ENCODE data around the gene MAGI2.

The MAGI2 gene

DNA sequence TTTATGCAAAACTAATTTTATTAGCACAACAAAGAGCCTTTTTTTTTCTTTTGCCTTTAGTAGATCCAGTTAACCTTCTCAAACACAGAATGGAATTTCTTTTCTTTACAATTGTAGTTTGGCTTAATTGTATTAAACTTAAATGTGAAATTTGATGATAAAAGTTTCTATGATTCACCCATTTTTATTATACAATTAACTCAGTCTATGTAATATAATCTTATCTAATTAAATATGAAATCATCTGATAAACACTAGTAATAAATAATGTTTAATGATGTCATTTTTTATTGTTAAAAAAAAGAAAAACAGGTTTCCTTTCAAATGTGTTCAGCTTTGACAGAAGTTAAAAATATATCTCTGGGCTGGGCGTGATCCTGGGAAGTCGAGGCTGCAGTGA, 1095.8 kb downstream of the MAGI2 start:
- no peak for TF ChIP-seq CTCF (IDR thresholded peaks at IDR 0.05; ENCODE audit: low read depth, low read length)
- no peak overlapping the region for H3K4me3 ChIP-seq (ENCODE audit: low read depth, low read length)

DNA sequence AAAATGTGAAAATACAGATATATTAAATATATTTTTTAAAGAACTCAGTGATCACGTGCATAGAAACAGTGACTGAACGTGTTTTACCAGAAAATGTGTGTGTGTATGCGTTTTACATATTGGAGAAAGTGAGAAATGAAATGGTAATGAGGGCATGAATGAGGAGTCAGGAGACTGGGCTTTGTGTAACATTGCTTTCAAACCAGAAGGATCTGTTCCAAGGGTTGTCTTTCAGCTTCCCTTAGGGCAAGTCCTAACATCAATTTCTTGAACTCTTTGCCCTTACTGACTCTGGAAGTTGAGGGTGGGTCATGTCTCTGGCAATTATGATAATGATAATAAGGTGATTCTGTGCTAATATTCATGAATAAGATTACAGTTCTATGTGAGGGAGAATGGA, 1097.6 kb downstream of the MAGI2 start:
- TF ChIP-seq CTCF (IDR thresholded peaks at IDR 0.05; ENCODE audit: low read depth, low read length): no peak

GRCh38 chr7:78350926-78351325, 1102.5 kb downstream of the MAGI2 start:
- H3K4me3 ChIP-seq (ENCODE audit: low read depth, low read length): no peak overlapping the region
- TF ChIP-seq CTCF (IDR thresholded peaks at IDR 0.05; ENCODE audit: low read depth, low read length): no peak

More for the DNA sequence above, 1097.6 kb downstream of the MAGI2 start:
- H3K4me3 ChIP-seq (ENCODE audit: low read depth, low read length): no peak overlapping the region

GRCh38 chr7:78350391-78350790, 1103.1 kb downstream of the MAGI2 start:
- no peak overlapping the region for H3K4me3 ChIP-seq (ENCODE audit: low read depth, low read length)
- no peak for TF ChIP-seq CTCF (IDR thresholded peaks at IDR 0.05; ENCODE audit: low read depth, low read length)

DNA sequence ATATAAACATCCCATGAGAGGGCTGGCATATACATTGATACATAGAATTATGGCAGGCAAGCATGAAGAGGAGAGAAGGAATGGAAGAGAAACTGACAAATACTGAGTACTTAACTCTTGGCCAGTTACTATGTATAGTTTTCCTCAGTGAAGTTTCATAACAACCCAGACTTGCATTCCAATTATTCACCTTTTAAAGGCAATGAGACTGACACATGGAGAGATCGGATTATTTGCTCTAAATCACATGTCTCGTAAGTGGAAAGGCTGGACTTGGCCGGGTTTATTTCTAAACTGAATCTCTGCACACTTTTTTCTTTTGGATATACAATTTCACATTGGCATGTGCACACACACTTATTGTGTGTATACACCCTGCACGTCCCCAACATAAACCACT, 1106.6 kb downstream of the MAGI2 start:
- no peak overlapping the region for H3K4me3 ChIP-seq (ENCODE audit: low read depth, low read length)
- TF ChIP-seq CTCF (IDR thresholded peaks at IDR 0.05; ENCODE audit: low read depth, low read length): no peak

DNA sequence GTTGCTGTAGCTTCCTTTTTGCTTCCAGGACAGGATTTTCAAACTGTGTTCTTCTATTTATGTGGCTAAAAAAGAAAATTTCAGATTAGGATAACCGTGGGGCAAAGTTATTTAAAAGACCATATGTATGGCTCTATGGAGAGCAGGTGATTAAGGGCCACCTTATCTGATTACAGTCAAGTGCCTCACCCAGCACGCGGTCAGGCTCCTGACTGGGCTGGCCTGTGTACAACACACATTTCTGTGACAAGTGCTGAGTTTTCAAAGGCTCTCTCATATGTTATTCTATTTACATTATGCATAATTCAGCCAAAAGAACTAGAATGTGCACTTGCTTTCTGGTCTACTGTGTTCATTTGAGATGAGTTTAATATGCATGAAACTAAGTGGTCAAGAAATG, 1107.5 kb downstream of the MAGI2 start:
- TF ChIP-seq CTCF (IDR thresholded peaks at IDR 0.05; ENCODE audit: low read depth, low read length): no peak
- H3K4me3 ChIP-seq (ENCODE audit: low read depth, low read length): no peak overlapping the region

DNA sequence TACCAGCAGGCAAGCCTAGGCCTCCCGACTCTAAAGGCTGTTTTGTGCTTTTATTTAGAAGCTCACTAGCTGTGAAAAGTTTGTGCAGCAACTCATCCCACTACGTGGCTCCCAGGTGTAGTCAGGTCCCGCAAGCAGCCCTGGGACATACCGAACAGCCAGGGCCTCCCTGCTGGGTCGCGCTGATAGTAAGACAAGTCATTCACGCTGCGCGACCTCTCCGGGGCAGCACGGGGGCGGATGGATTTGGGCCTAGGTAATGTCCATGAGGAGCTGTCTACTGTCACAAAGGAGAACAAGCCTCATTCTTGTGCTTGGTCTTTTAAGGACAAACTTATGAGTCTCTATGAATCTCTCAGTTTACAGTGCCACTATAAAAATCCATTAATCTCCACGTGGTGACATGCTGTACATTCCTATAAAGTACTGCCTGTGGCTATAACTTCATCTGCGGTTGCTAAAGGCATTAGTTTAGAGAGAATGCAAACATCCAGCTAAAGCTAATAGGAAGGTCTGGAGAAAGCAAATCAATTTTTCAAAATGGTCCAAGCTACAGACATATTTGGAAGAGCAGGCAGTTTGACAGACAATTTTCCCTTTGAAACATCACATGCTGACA, 1108.1 kb downstream of the MAGI2 start:
- no peak for TF ChIP-seq CTCF (IDR thresholded peaks at IDR 0.05; ENCODE audit: low read depth, low read length)
- no peak overlapping the region for H3K4me3 ChIP-seq (ENCODE audit: low read depth, low read length)
